Skin epidermis (tissue), 12 donors: Measurements from ENCODE around the gene CDHR1.
"Not testable (repeated sequence)": the region's sequence is repeated elsewhere in the genome, so short reads cannot be mapped to it uniquely, and the experiment has no call there.

Experiments
- H3K27ac ChIP-seq, 21 experiments: fragments of 200-600 bp; sonication (generic) in 11 of 21; one replicate each; pipeline ENCODE4 v1.5.0; 2020; ENCODE audit warnings: mild to moderate bottlenecking in 3 of 21, inconsistent platforms in 2 of 21, moderate library complexity in 2 of 21
- H3K4me3 ChIP-seq, 7 experiments: fragments of 200-600 bp; sonication (generic) in 2 of 7; one replicate each; pipeline ENCODE4 v1.5.0; 2020; ENCODE audit warnings: inconsistent platforms in 2 of 7, mild to moderate bottlenecking in 2 of 7, moderate library complexity in 1 of 7

The CDHR1 gene

GRCh38 chr10:84194424-84195043 is at the start of gene CDHR1:
CDHR1 (plus strand) TSS chr10:84194537; CDS start chr10:84194761, 224 bp downstream.
- peak within 1 kb of the TSS in 15 of 21 experiments; percentile 2 to 77 (median 48) for H3K27ac ChIP-seq
- H3K4me3 ChIP-seq = peak within 1 kb of the TSS; percentile 30 to 62 (median 42)

- H3K27ac ChIP-seq = no peak overlapping the region
- no peak overlapping the region for H3K4me3 ChIP-seq
Observed at GRCh38 chr10:84147347-84147746, 47.0 kb upstream of the CDHR1 start.

GRCh38 chr10:84148006-84148597 is 46.2 kb upstream of the CDHR1 start:
- not testable (repeated sequence) for H3K4me3 ChIP-seq, H3K27ac ChIP-seq

GRCh38 chr10:84149854-84150253 is 44.5 kb upstream of the CDHR1 start:
- no peak overlapping the region for H3K27ac ChIP-seq
- no peak overlapping the region for H3K4me3 ChIP-seq

GRCh38 chr10:84152769-84153168 is 41.6 kb upstream of the CDHR1 start:
- Histone ChIP-seq H3K4me3 (no peak overlapping the region), H3K27ac (no peak overlapping the region)

GRCh38 chr10:84155521-84155920 is 38.8 kb upstream of the CDHR1 start:
- H3K27ac ChIP-seq = no peak overlapping the region
- H3K4me3 ChIP-seq = no peak overlapping the region

- no peak overlapping the region for H3K4me3 ChIP-seq
- H3K27ac ChIP-seq = no peak overlapping the region
Observed at GRCh38 chr10:84156009-84156408, 38.3 kb upstream of the CDHR1 start.

GRCh38 chr10:84156768-84157167 is 37.6 kb upstream of the CDHR1 start:
- no peak overlapping the region for H3K4me3 ChIP-seq
- H3K27ac ChIP-seq = no peak overlapping the region

- Histone ChIP-seq H3K4me3 (no peak overlapping the region), H3K27ac (no peak overlapping the region)
Observed at GRCh38 chr10:84158061-84158460, 36.3 kb upstream of the CDHR1 start.

- Histone ChIP-seq H3K27ac (peak overlapping the region in 3 of 21 experiments; percentile 32 to 43 (median 38)), H3K4me3 (no peak overlapping the region)
Observed at GRCh38 chr10:84158550-84158949, 35.8 kb upstream of the CDHR1 start.

GRCh38 chr10:84159076-84159685 is 35.2 kb upstream of the CDHR1 start:
- H3K27ac ChIP-seq = peak overlapping the region in 10 of 21 experiments; percentile 2 to 60 (median 40)
- H3K4me3 ChIP-seq = no peak overlapping the region

- Histone ChIP-seq H3K27ac (no peak overlapping the region), H3K4me3 (no peak overlapping the region)
Observed at GRCh38 chr10:84160663-84161362, 33.5 kb upstream of the CDHR1 start.

- peak overlapping the region in 1 of 21 experiments; percentile 2 for H3K27ac ChIP-seq
- no peak overlapping the region for H3K4me3 ChIP-seq
Observed at GRCh38 chr10:84163996-84164395, 30.3 kb upstream of the CDHR1 start.

GRCh38 chr10:84164442-84164841 is 29.9 kb upstream of the CDHR1 start:
- Histone ChIP-seq H3K27ac (no peak overlapping the region), H3K4me3 (no peak overlapping the region)

- H3K4me3 ChIP-seq = no peak overlapping the region
- no peak overlapping the region for H3K27ac ChIP-seq
Observed at GRCh38 chr10:84166620-84167288, 27.6 kb upstream of the CDHR1 start.

GRCh38 chr10:84167289-84167653 is 27.1 kb upstream of the CDHR1 start:
- H3K4me3 ChIP-seq, H3K27ac ChIP-seq: not testable (repeated sequence)

GRCh38 chr10:84168382-84168781 is 26.0 kb upstream of the CDHR1 start:
- H3K4me3 ChIP-seq, H3K27ac ChIP-seq: not testable (repeated sequence)

GRCh38 chr10:84171237-84171636 is 23.1 kb upstream of the CDHR1 start:
- H3K4me3 ChIP-seq = not testable (repeated sequence)
- peak overlapping the region in 11 of 21 experiments; percentile 47 to 76 (median 65) for H3K27ac ChIP-seq

- H3K27ac ChIP-seq = peak overlapping the region in 15 of 21 experiments; percentile 19 to 76 (median 61)
Observed at GRCh38 chr10:84171700-84172466, 22.5 kb upstream of the CDHR1 start.

More at GRCh38 chr10:84171700-84172466, 22.5 kb upstream of the CDHR1 start:
- H3K4me3 ChIP-seq = not testable (repeated sequence)
